GM12892 (cell line): Measurements from ENCODE around the gene NLRX1.

Experiments used
- POLR2A ChIP-seq: IDR thresholded peaks from 2 replicates; pipeline ENCODE4 v1.6.1; 2011; ENCODE audit warnings: low read depth, low read length, control low read depth
- POLR2AphosphoS5 ChIP-seq: IDR thresholded peaks from 2 replicates; pipeline ENCODE4 v1.6.1; 2011; ENCODE audit warnings: low read depth, low read length, control low read depth

GRCh38 chr11:119120639-119121007 lies 47.9 kb upstream of the NLRX1 start:
- TF ChIP-seq POLR2A, result no peak
- TF ChIP-seq POLR2AphosphoS5, result no peak
